Stomach smooth muscle (tissue), 2 donors: Measurements from ENCODE around the gene SORCS1.

Experiments used
- H3K27ac ChIP-seq: one replicate; pipeline ENCODE4 v1.7.0; 2013; ENCODE audit warnings: mild to moderate bottlenecking, low read length, inconsistent platforms
- H3K27me3 ChIP-seq, 2 donors: one replicate each; pipeline ENCODE4 v1.7.0; 2013; ENCODE audit warnings: low read length in 2 of 2; ENCODE audit not compliant: insufficient read depth in 2 of 2, control insufficient read depth in 1 of 2
- H3K36me3 ChIP-seq, 2 donors: one replicate each; pipeline ENCODE4 v1.7.0; 2013; ENCODE audit warnings: low read length in 2 of 2; ENCODE audit not compliant: control insufficient read depth in 2 of 2, insufficient read depth in 2 of 2
- H3K4me1 ChIP-seq: one replicate; pipeline ENCODE4 v1.7.0; 2013; ENCODE audit warnings: low read length; ENCODE audit not compliant: control insufficient read depth, insufficient read depth
- H3K4me3 ChIP-seq, 2 donors: one replicate each; pipeline ENCODE4 v1.7.0; 2013; ENCODE audit warnings: low read length in 2 of 2
- H3K9ac ChIP-seq, 2 donors: one replicate each; pipeline ENCODE4 v1.7.0; 2013; ENCODE audit warnings: low read length in 2 of 2, mild to moderate bottlenecking in 1 of 2
- H3K9me3 ChIP-seq, 2 donors: one replicate each; pipeline ENCODE4 v1.7.0; 2013; ENCODE audit warnings: low read length in 2 of 2; ENCODE audit not compliant: control insufficient read depth in 2 of 2
- donor health status: healthy.
- donor health status: Pancreatic carcinoma.

The SORCS1 gene

DNA sequence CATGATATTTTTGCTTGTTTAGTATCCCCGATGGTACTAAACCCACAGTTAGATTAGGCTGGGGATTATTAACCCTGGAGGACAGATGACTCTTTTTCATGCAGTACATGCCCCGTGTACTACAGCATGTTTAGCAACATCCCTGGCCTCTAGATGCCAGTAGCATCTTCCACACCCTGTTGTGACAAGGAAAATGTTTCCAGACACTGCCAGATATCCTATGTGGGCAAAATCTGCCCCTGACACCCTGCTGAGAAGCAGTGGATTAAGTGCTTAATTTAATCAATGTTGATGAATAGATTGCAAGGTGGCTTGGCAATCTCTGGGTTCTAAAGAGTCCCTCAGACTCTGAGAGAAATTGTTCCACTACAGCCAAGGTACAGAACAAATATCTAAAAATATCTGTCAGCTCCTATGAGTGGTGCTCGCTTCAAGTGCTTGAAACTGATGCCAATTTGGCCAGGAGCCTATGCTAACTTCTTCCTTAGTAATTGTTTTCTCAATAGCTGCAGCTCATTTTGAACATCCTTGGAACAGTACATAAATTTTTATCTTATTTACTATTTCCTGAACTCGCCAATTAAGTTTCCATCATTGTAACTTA, 247.0 kb downstream of the SORCS1 start:
- Histone ChIP-seq H3K4me1 (no peaks in the 10 kb centered on the region), H3K4me3 (no peak overlapping the region), H3K36me3 (no peaks in the 10 kb centered on the region), H3K9ac (no peak overlapping the region), H3K9me3 (no peaks in the 10 kb centered on the region), H3K27ac (no peak overlapping the region), H3K27me3 (peaks cover 0 to 4% of the 10 kb centered on the region in 2 donors)

- Histone ChIP-seq H3K4me1 (no peaks in the 10 kb centered on the region), H3K27ac (no peak overlapping the region), H3K9ac (no peak overlapping the region), H3K4me3 (no peak overlapping the region), H3K36me3 (no peaks in the 10 kb centered on the region), H3K9me3 (no peaks in the 10 kb centered on the region), H3K27me3 (peaks cover 0 to 2% of the 10 kb centered on the region in 2 donors)
These were observed 250.5 kb downstream of the SORCS1 start for GRCh38 chr10:106914016-106914415.

GRCh38 chr10:106913348-106913747, 251.2 kb downstream of the SORCS1 start:
- Histone ChIP-seq H3K4me3 (no peak overlapping the region), H3K9me3 (no peaks in the 10 kb centered on the region), H3K27ac (no peak overlapping the region), H3K27me3 (no peaks in the 10 kb centered on the region), H3K9ac (no peak overlapping the region), H3K36me3 (no peaks in the 10 kb centered on the region), H3K4me1 (no peaks in the 10 kb centered on the region)

- Histone ChIP-seq H3K27ac (no peak overlapping the region), H3K4me1 (no peaks in the 10 kb centered on the region), H3K27me3 (no peaks in the 10 kb centered on the region), H3K9ac (no peak overlapping the region), H3K36me3 (no peaks in the 10 kb centered on the region), H3K4me3 (no peak overlapping the region), H3K9me3 (no peaks in the 10 kb centered on the region)
These were observed 253.4 kb downstream of the SORCS1 start for GRCh38 chr10:106911096-106911495.

DNA sequence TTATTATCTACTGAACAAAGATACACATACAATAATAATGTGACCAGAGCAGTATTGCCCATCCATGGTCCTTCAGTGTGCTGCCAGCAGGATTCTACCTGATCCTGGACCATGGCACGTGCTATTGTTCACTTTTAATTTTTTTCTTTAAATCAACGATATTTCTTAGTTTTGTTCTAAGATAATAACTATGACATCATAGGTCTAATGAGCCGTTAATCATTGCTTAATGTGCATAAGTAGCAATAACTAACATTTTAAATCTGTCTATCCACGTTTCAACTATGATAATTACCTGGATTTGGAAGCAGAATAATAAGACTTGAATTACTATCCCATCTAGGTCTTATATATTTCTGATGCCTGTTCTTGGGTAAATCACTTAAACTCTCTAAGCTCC, 253.8 kb downstream of the SORCS1 start:
- Histone ChIP-seq H3K9ac (no peak overlapping the region), H3K27me3 (no peaks in the 10 kb centered on the region), H3K36me3 (no peaks in the 10 kb centered on the region), H3K27ac (no peak overlapping the region), H3K4me1 (no peaks in the 10 kb centered on the region), H3K9me3 (no peaks in the 10 kb centered on the region), H3K4me3 (no peak overlapping the region)

DNA sequence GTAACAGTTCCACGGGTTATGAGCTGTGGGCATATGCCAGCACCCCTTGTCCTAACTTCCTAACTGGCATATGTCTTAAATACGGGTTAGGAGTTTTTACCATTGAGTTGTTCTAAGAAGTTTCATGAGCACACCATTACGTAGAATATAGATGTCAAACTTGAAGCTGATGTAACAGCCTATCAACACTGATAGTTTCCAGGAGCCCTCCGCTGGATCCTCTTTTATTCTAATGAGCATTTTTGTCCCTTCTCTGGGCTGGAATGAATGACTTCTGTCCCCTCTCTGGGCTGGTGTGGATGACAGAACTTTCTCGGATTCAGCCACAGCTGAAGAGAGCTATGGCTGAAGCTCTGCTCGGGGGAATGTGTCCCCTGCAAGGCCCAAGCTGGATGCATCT, 256.3 kb downstream of the SORCS1 start:
- Histone ChIP-seq H3K9me3 (no peaks in the 10 kb centered on the region), H3K4me1 (no peaks in the 10 kb centered on the region), H3K27ac (no peak overlapping the region)

DNA sequence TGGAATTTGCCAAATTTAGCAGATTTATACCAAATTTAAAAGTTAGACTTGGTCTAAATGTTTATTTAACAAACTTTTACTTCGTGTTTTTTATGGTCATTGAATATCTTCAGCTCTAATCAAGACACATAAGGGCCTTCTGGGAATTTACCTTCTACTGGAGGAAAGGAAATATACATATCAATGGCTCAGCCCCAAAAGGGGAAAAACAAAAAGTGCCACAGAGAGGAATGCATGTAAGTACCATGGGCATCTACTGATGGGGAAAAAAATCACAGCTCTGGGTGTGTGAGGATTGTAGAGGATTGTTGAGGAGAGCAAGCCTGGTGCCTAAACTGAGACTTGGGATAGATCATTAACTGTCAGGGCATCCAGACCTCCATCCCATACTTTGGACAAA, 260.3 kb downstream of the SORCS1 start:
- no peaks in the 10 kb centered on the region for H3K9me3 ChIP-seq
- no peaks in the 10 kb centered on the region for H3K4me1 ChIP-seq
- H3K27ac ChIP-seq, result no peak overlapping the region
- H3K36me3 ChIP-seq, result no peaks in the 10 kb centered on the region
- no peak overlapping the region for H3K9ac ChIP-seq
- H3K27me3 ChIP-seq, result no peaks in the 10 kb centered on the region
- H3K4me3 ChIP-seq, result no peak overlapping the region

More for the DNA sequence above, 256.3 kb downstream of the SORCS1 start:
- Histone ChIP-seq H3K36me3 (no peaks in the 10 kb centered on the region), H3K9ac (no peak overlapping the region), H3K27me3 (no peaks in the 10 kb centered on the region), H3K4me3 (no peak overlapping the region)

- H3K9ac ChIP-seq, result no peak overlapping the region
- no peaks in the 10 kb centered on the region for H3K36me3 ChIP-seq
- no peak overlapping the region for H3K27ac ChIP-seq
- H3K4me3 ChIP-seq, result no peak overlapping the region
- H3K4me1 ChIP-seq, result no peaks in the 10 kb centered on the region
- no peaks in the 10 kb centered on the region for H3K9me3 ChIP-seq
- no peaks in the 10 kb centered on the region for H3K27me3 ChIP-seq
These were observed 261.3 kb downstream of the SORCS1 start for GRCh38 chr10:106903180-106903579.

DNA sequence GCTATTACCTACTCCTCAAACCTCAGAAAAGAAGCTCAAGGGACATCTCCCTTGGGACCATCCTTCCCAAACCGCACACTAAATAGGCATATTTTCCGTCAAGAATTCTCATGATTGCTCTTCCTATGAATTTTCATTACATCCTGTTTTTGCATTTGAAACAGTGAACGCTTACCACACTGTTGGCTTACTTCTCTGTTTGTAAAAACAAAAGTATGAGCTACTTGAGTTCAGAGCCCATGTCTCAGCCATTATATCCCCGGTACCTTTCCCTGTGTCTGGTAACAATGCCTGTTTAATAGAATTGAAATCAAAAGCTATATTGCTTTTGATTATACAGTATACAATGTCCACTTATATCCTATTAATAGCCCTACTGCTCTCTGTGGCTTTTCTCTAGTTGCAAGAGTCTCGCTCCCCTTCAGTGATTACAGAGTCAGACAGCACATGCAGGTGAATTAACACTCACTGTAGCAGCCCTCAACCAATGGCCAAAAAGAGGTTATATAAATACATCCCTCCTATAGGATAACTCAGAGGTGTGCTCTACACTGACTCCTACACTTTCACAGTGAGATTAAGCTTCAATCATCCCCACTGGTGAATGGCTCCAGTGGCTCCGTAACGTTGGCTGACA, 264.4 kb downstream of the SORCS1 start:
- H3K4me3 ChIP-seq, result no peak overlapping the region
- H3K27me3 ChIP-seq, result no peaks in the 10 kb centered on the region
- H3K36me3 ChIP-seq, result no peaks in the 10 kb centered on the region
- H3K27ac ChIP-seq, result no peak overlapping the region
- no peaks in the 10 kb centered on the region for H3K9me3 ChIP-seq
- H3K4me1 ChIP-seq, result peaks cover 8% of the 10 kb centered on the region
- H3K9ac ChIP-seq, result no peak overlapping the region

DNA sequence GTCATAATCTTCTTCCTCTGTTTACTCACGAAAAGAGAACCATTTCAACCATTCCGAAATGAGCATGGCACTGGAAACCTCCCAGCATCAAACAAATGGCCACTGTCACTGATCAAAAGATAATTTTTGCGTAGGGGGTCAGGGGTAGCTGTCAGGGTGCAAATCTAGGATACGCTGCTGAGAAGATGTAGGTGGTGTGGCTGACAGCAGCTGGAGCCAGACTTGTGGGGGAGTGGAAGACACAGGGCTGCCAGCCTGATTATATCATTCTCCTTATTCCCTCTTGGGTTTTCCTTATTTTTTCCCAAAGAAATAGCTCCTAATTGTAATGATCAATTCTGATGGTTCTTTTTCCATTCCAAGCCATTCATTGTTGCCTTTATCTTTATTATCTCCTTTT, 266.1 kb downstream of the SORCS1 start:
- Histone ChIP-seq H3K4me1 (peaks cover 11% of the 10 kb centered on the region), H3K9me3 (no peaks in the 10 kb centered on the region), H3K27ac (peak overlapping the region; percentile 46), H3K9ac (no peak overlapping the region), H3K27me3 (no peaks in the 10 kb centered on the region), H3K4me3 (no peak overlapping the region), H3K36me3 (no peaks in the 10 kb centered on the region)

- Histone ChIP-seq H3K27me3 (no peaks in the 10 kb centered on the region), H3K9me3 (no peaks in the 10 kb centered on the region), H3K9ac (no peak overlapping the region), H3K27ac (peak overlapping the region; percentile 46), H3K4me1 (peaks cover 11% of the 10 kb centered on the region), H3K36me3 (no peaks in the 10 kb centered on the region), H3K4me3 (peak overlapping the region in 1 of 2 donors; percentile 40)
These were observed 266.8 kb downstream of the SORCS1 start for GRCh38 chr10:106897719-106898118.
